ENCODE measurements around the gene GLB1L2.

The GLB1L2 gene

DNA sequence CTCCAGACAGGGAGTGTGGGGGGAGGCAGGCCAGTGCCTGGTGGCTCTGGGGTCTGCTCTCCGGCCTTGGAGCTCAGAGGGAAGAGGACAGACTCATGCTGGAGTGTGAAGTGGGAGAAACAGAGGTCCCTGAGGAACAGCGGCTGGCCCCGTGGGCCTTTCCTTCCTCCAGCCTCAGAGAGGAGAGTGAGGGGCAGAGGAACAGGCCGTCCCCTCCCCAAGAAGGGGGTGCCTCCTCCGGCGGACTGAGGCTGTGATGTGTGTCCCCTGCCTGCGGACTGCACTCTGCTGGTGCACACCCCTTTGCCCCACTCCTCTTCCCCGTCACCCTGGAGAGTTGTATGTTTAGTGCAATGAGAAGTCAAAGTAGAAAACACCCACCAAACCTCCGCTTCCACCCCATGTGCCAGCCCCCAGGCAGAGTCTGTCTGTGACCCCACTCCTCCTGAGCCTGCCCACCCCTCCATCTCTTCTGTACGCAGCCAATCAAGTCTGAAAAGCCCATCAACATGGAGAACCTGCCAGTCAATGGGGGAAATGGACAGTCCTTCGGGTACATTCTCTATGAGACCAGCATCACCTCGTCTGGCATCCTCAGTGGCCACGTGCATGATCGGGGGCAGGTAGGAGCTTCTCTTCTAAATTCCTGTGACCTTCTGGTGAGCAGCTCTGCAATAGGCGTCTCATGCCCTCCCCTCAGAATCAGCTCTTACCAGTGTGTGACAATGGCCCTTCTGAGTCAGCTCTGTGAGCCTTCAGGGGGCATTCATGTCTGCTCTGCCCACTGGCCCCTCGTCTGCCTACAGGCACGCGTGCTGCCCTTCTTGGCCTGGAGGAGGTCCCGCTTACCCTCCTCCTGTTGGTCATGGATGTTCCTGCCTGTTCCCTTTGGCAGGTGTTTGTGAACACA lies 39.0 kb downstream of the GLB1L2 start:
- no peak for DNase-seq

DNA sequence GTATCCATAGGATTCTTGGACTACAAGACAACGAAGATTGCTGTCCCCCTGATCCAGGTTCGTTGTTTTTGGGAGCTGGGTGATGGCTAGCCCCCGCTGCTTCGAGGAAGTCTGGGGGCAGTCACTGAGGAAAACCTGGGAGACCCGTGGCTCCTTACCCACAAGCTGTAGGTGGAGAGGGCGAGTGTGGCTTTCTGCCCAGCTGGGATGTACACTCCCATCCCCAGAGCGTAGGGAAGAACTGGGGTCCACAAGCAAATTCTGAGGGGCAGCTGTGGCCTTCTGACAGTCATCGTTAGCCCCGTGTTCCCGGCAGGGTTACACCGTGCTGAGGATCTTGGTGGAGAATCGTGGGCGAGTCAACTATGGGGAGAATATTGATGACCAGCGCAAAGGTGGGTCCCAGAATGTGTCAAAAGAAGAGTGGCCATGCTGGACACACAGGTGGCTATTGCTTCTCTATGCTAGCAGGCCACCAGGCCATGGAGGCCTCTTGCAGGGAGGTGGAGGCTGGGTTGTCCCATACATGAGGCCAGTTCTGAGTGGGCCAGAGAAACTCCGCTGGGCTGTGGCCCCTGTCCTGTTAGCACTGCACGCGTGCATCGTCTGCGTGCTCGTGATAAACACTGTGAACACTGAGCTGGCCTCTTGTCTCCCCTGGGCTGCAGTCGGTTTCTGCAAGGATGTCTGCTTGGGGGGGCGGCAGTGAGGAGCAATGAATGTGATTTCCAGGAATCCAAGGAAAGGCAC lies 39.8 kb downstream of the GLB1L2 start:
- no peak for DNase-seq

DNA sequence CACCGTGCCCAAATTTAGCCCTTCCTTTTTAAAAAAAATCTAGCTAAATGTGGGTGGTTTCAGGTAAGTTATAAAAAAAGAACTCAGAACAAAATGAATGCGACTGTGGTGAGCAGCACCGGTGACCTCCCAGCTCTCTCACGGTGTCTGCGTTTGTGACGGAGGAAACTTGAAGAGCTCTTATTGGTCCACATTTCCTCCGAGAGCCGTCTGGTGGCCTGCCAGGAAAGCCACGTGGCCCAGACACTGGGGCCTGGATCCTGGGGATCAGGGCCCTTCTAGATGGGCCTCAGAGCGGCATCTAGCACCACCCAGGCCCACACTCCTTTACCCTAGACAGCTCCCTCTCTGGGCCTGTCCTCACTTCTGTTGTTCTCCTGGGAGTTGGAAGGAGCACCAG lies 40.7 kb downstream of the GLB1L2 start:
- no peak for DNase-seq

DNA sequence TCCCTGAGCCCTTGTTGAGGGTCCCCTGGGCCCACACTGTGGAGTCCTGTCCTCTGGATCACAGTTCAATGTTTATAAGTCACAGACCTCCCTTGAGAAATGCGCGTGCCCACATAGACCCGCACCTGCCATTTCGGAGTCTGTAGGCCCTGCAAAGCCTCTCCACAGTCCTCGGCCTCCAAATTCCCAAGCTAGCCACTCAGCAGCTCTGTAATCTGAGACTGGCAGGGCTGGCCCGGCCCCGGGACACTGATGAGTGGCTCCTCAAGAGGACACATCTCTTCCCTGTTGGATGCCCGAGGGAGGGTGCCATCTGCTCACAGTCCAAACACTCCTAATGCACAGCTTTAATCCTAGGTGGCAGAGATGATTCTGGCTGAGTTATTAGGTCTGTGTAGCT lies 41.2 kb downstream of the GLB1L2 start:
- no peak for DNase-seq

DNA sequence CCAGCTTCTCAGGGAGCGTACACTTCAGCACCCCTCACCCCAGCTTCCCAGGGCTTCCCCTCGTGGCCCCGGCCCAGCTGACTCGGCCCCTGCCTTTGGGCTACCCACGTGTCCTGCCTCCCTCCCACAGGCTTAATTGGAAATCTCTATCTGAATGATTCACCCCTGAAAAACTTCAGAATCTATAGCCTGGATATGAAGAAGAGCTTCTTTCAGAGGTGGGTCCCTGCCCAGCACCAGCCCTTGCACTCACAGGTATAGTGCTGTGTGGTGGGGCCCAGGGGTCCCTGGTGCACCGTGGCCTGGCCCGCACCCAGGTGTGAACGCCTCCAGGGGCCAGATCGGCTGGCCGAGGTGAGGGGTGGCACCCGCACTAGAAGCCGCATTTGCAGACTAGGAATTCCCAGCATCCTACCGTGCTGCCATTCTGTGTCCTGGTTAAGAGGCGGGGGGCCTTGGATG lies 41.8 kb downstream of the GLB1L2 start:
- DNase-seq: no peak

DNA sequence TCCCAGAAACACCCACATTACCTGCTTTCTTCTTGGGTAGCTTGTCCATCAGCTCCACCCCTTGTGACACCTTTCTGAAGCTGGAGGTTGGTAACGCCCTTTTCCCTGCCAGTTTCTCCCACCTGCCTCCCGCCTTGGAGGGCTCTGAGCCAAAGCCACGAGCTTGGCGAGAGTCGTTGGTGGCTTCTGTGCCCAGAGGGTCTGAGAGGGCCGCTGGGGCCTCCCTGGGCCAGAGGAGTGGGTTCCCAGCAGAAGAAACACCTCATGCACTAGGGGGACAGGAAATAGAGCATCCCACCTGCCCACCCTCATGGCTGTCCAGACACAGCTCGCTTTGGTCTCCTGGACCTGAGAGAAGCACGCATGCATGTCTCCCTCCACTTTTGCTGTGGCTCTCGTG lies 42.4 kb downstream of the GLB1L2 start:
- no peak for DNase-seq

DNA sequence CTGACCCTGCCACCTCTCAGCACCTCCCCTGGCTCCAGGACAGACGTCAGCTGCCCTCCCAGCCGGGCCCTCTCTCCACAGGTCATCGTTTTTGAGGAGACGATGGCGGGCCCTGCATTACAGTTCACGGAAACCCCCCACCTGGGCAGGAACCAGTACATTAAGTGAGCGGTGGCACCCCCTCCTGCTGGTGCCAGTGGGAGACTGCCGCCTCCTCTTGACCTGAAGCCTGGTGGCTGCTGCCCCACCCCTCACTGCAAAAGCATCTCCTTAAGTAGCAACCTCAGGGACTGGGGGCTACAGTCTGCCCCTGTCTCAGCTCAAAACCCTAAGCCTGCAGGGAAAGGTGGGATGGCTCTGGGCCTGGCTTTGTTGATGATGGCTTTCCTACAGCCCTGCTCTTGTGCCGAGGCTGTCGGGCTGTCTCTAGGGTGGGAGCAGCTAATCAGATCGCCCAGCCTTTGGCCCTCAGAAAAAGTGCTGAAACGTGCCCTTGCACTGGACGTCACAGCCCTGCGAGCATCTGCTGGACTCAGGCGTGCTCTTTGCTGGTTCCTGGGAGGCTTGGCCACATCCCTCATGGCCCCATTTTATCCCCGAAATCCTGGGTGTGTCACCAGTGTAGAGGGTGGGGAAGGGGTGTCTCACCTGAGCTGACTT lies 43.2 kb downstream of the GLB1L2 start:
- DNase-seq: no peak

DNA sequence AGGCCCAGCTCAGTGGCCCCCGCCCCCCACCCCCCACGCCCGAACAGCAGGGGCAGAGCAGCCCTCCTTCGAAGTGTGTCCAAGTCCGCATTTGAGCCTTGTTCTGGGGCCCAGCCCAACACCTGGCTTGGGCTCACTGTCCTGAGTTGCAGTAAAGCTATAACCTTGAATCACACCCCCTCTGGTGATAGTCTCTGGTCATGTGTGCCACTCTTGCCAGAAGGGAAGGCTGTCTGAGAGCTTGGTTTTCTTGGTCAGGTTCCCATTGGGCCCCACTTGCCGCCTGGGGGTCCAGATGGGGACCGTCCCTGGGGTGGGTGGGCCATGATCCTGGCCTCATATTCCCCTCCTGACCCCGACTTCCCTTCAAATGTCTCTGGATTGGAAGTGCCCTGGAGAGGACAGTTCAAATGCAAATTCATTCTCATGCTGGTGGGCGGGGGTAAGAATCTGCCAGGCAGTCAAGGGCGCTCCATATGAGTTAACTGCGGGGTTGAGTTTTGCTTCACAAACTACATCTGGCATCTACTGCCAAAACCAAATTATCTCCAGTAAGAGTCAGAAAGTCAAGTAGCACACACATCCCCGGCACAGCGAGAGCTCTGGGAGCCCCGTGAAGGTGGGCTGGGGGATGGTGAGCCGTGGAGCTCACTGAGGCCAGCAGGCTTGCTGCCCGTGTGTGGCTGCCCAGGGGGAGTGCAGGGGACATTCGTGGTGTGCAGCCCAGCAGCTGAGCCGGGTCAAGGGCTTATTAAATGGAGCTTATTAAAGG lies 44.5 kb downstream of the GLB1L2 start:
- DNase-seq: no peak

DNA sequence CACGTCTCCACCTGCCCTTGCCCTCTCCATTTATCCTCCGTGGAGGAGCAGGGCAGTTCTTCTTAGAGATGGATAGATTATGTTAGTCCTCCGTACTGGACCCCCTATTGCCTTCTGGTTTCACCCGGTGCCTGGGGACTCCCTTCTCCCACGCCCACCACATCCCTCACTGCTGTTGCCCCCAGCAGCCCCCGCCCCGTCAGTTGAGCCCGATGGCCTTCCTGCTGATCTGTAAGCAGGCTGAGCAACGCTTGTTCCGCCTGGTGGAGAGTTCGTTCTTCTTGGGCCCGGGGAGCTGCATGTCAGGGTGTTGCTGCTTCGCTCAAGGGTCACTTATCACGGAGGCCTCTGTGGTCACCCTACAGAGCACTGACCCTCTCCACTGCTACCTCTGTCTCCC lies 46.1 kb downstream of the GLB1L2 start:
- DNase-seq: no peak

DNA sequence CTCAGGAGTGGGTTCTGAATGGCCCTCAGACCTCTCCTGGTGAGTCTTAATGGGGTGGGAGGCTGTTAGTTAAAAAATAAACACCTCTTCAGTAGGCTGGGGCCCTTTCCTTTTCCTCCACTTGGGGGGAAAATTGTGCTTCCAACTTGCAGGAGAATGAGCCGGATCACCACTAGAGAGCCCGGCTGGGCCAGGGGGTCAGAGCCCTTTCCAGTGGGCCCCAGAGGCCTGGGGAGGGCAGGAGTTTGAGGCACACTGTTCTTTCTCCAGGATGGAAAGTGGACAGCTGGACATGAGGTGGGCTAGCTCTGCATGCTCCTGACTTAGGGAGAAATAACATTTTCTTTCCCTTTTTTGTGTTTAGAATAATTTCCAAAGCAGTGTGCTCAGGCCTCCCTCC lies 47.5 kb downstream of the GLB1L2 start:
- DNase-seq: no peak

DNA sequence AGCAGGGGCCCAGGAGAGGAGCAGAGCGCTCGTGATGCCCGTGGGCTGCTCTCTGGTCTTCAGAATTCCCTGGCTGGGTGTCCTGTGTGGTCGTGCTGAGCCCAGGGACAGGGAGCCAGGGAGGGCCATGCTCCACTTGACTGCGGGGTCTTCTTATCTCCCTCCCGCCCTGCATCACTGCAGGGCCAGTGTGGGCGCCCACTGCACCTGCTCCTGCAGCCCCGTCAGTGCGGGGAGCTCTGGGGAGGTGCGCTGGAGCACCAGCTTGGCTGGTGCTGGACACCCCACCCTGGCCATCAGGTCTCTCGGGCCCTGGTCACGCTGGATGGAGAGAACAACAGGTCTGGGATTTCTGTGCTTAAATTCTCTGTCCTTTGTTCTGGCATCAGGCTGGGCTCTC lies 48.4 kb downstream of the GLB1L2 start:
- no peak for DNase-seq

DNA sequence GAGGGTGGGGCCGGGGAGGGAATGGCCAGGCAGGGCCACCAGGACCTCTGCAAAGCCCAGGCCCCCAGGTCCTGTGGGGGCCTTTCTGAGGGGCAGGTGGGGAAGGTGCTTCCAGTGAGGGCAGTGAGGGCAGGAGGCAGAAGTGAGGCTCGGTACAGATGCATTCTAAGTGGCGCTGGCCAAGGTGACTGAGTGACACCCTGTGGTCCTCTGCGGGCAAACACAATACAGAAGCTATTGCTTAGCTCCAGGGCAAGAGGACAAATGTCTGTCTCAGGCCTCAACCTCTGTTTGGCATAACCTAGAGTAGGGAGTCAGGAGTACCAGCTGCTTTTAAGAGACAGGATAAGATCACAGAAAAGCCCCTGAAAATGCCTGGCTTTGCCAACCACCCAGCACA lies 49.0 kb downstream of the GLB1L2 start:
- no peak for DNase-seq

DNA sequence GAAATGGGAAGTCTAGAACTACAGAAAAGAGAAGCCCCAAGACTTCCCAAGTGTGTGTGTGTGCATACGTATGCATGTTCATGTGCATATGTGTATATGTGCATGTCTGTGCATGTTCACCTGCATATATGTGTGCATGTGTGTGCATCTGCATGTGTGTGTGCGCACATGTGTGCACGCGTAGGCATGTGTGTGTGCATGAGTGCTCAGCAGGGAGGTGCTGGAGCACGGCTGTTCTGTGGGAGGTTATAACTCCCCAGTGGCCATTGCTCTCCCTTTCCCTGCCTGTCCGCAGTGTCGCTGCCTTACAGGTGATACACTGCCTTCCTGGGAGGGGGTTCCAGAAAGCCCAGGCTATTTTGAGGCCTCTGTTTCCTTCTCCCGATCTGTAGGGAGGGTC lies 50.5 kb downstream of the GLB1L2 start:
- DNase-seq: no peak

DNA sequence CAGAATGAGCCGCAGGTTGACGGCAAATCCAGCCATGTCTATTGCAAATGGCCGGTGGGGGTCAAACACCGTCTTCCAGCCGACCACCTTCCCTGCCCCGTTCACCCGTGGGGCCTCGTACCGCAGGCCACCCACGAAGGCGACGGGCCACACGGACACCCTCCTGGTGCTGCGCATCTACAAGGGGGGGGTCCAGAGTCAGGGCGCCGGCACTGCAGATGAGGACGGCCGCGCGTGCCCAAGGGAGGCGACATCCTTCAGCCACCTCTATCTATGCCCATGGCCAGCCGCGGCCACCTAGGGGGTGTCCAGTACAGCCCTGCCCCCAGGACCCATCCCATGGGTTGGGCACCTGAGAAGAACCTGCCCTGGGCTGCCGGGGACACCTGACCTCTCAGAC lies 51.0 kb downstream of the GLB1L2 start:
- no peak for DNase-seq

DNA sequence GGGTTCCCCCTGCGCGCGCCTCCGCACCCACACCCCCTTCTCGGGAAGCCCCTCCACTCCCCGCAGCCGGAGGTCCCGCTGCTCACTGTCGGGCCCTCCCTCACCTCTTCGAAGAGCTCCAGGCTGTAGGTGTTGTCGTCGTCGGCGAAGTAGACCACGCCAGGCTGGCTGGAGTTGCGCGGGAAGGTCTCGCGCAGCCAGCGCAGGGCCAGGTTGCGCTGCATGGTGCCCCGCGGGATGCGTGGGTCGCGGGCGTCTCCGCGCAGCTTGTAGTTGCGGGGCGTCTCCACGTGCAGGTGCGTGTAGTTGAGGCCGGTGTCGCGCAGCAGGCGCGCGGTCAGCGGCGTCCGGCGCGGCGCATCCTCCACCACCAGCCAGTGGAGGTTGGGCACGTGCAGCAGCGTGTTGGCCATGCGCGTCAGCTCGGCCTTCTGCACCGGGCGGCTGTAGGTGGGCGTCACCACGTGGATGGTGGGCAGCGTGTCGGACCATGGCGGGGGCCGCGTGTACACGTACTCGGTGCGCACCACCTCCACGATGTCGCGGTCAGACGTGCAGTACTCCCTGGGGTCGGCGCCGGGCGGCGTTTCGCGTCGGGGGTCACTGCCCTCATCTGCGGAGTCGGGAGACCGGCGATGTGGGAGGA lies 51.9 kb downstream of the GLB1L2 start:
- no peak for DNase-seq

DNA sequence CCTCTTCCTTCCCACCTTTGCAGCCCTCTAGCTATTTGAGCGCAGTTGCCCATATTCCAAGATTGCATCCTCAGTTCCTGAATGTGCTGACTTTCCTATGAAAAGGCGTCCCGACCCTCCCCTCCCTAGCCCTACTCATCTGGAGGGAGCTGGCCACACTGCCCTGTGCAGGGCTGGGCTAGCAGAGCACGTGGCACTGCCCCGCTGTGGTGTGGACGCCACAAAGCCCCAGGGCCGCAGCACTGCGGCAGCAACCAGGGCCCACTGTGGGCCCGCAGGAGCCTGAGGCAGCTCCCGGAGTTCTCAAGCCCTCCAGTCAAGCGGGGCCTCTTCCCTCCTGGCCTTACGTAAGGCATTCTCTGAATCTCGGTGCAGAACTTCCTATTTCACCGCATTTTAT lies 52.6 kb downstream of the GLB1L2 start:
- DNase-seq: no peak

DNA sequence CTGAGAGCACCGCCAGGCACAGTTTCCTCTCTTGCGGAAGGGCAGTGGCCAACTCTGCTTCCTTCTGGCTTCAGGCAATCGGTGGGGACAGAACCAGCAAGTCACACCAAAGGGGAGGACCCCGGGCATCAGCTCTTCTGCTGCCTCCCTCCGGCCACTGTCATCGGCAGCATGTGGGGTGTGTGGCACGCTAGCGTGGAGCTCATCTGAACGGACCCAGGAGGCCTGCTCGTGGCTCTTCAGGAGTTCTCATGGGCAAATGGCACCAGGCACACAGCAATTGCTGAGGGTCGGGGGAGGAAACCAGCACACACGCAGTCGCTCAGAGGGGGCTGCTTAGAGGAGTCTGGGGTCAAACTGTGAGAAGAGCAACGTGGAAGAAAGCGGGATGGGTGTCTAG lies 53.4 kb downstream of the GLB1L2 start:
- no peak for DNase-seq

DNA sequence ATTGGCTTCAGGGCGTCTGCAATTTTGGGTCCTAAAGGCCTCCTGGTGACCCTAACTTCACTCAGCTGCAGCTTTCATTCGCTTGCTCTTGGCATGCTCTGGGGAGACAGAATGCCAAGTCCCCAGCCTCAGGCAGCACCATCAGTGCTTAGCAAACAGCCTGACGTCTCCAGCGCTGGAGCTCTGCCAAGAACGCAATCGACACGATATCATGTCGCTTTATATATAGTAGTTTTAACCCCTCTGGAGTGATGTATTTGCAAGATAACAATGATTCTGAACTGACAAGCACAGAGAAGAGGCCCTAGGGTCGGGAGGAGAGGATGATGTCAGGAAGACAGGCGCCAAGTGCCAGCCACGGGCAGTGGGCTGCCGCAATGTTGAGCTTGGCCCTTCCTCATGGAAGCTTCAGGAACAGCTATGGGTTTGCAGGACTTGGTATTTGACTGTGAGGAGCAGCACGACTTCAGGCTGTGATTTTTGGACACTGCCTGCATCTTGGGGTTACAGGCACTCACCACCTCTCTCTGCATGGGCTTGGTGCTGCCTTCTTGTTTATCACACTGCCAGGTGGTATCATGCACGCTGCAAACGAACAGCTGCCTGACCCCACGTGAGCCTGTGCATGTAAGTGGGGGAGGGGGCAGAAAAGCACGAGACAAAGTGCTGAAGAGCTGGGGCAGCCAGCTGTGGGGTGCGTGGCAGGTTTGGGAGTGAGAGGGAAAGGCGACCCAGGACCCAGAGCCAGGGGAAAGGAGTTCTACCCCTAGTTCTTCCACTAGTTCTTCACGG lies 54.2 kb downstream of the GLB1L2 start:
- DNase-seq: no peak

DNA sequence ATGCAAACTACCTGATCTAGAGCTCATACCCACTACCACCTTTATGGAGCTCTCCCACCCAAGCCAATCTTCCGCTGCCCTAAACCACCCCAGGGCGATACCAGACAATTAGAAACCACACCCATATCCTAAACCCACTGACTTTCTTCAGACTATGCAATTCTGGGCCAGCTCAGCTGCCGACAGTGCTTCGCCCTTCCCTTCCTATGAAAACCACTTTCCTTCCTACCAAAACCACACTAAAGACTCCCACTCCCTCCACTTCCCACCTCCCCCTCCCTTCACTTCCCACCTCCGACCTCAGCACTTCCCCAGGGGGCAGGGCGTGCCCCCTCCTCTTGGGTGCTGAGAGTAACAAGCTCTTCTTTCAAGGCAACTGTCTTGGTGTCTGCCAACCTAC lies 55.2 kb downstream of the GLB1L2 start:
- peak; percentile 12 for DNase-seq

DNA sequence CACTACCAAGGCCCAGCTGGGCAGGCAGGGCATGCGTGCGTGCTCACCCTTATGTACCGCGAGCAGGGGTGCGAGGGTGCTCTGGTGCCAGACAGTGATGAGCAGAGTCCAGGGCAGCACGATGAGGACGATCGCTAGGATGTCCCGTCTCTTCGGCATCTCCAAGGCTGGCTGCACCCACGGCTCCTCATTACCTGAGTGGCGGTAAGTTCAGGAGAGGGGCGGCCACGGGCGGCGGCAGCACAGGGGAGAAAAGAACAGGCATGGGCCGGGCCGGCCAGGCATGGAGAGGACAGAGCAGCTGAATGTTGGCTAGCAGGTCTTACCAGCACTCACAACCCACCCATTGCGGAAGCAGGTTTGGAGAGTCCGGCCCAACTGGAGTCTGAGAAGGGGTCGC lies 55.7 kb downstream of the GLB1L2 start:
- DNase-seq: no peak

DNA sequence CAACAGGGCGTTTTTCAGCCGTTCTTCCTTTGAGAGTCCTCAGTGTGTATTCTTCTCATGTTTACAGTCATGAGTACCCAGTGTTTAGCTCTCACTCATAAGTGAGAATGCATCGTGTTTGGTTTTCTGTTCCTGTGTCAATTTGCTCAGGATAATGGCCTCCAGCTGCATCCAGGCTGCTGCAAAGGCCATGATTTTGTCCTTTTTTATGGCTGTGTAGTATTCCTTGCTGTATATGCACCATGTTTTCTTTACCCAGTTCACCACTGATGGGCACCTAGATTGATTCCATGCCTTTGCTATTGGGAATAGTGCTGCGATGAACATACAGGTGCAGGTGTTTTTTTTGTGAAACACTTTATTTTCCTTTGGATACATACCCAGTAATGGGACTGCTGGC lies 56.8 kb downstream of the GLB1L2 start:
- DNase-seq: no peak
